ENCODE data around the gene ZBTB2. TPM values are rescaled to one million over a fixed set of nuclear protein-coding genes. Genes with fewer than 3 reads are reported as not detected.

ZBTB2 gene
- total and polyA plus RNA-seq, 2 donors from 2014 or later: 6.0 to 11.2 TPM

DNA sequence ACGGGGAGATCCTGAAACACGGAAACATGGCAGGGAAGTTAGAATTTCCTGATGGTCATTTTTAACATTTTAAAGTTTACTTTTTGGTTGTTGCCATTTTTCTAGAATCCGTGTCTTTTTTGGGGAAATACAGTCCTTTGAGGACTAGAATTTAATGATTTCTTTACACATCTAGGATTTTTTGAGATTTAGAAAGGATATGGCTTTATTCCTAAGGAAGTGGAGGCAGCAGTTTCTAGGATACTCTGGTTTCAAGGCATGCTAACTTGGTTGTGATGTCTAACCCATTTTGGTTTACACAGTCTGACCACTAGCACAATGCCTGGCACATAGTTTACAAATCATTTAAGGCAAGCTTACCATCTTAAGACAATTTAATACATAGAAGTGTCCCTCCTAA lies 1.1 kb upstream of the ZBTB2 start:
- DNase-seq (no peak), FAIRE-seq (no peak)
- H3K36me3 ChIP-seq (ENCODE audit: control insufficient read depth in 2 of 3, insufficient read depth in 3 of 3, low read length in 3 of 3): peaks cover 0 to 3% (median 1%) of the 10 kb centered on the region in 3 donors
- H3K9ac ChIP-seq (ENCODE audit: low read length in 3 of 3): peak overlapping the region; percentile 5 to 34 (median 20)
- no peaks in the 10 kb centered on the region for H3K9me3 ChIP-seq (ENCODE audit: control insufficient read depth in 2 of 3, insufficient read depth in 1 of 3, low read length in 3 of 3)
- peak overlapping the region; percentile 26 to 80 (median 71) for H3K4me3 ChIP-seq (ENCODE audit: low read length in 3 of 3)
- TF ChIP-seq, protein P1, sequence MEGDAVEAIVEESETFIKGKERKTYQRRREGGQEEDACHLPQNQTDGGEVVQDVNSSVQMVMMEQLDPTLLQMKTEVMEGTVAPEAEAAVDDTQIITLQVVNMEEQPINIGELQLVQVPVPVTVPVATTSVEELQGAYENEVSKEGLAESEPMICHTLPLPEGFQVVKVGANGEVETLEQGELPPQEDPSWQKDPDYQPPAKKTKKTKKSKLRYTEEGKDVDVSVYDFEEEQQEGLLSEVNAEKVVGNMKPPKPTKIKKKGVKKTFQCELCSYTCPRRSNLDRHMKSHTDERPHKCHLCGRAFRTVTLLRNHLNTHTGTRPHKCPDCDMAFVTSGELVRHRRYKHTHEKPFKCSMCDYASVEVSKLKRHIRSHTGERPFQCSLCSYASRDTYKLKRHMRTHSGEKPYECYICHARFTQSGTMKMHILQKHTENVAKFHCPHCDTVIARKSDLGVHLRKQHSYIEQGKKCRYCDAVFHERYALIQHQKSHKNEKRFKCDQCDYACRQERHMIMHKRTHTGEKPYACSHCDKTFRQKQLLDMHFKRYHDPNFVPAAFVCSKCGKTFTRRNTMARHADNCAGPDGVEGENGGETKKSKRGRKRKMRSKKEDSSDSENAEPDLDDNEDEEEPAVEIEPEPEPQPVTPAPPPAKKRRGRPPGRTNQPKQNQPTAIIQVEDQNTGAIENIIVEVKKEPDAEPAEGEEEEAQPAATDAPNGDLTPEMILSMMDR (IDR thresholded peaks at IDR 0.05; ENCODE audit: borderline replicate concordance, extremely low read depth, insufficient read depth): no peak
- intact Hi-C loops (cut with DNase I): no loop called here
- no peak overlapping the region for H3K27ac ChIP-seq (ENCODE audit: low read depth in 2 of 2, low read length in 2 of 2)
- H3K4me1 ChIP-seq (ENCODE audit: control insufficient read depth in 2 of 3, insufficient read depth in 2 of 3, low read depth in 1 of 3, low read length in 3 of 3): peaks cover 3 to 36% (median 17%) of the 10 kb centered on the region in 3 donors
- H3K27me3 ChIP-seq (ENCODE audit: control insufficient read depth, insufficient read depth, low read length): no peaks in the 10 kb centered on the region

DNA sequence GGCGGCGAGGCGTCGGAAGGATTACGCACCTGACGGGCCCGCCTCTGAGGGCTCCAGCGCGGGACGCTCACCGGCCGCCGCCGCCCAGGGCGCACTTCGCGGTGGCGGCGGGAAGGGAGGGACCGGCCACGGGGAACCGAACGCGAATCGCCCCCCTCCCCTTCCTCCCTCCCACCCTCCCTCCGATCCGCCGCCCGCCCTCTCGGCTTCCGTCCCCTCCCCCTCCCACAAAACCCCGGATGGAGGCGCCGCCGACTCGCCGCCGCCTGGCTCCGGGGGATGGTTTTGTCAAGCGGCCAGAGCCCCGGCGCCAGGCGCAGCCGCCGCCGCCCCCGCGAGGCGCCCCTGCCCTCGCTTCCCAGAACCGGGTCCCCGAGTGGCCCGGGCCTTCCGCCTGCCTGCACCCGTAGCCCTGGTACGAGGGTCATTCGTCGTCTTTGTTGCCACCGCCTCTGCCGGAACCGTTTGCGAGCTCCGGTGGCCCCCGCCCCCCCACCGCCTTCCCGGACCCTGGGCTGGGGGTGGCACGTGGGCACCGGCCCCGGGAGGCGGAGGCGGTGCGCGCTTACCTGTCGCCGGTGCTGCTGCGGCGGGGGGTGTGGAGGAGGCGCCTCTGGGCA lies 398 bp downstream of the ZBTB2 start:
- FAIRE-seq (no peak), DNase-seq (peak; percentile 84 to 95 (median 88))
- Histone ChIP-seq H3K4me3 (ENCODE audit: low read length in 3 of 3) (peak overlapping the region; percentile 48 to 65 (median 55)), H3K27me3 (ENCODE audit: control insufficient read depth, insufficient read depth, low read length) (no peaks in the 10 kb centered on the region), H3K9me3 (ENCODE audit: control insufficient read depth in 2 of 3, insufficient read depth in 1 of 3, low read length in 3 of 3) (no peaks in the 10 kb centered on the region), H3K9ac (ENCODE audit: low read length in 3 of 3) (peak overlapping the region in 2 of 3 donors; percentile 28 to 72), H3K36me3 (ENCODE audit: control insufficient read depth in 2 of 3, insufficient read depth in 3 of 3, low read length in 3 of 3) (peaks cover 0 to 3% (median 0%) of the 10 kb centered on the region in 3 donors), H3K27ac (ENCODE audit: low read depth in 2 of 2, low read length in 2 of 2) (peak overlapping the region; percentile 98 to 99), H3K4me1 (ENCODE audit: control insufficient read depth in 2 of 3, insufficient read depth in 2 of 3, low read depth in 1 of 3, low read length in 3 of 3) (peaks cover 3 to 29% (median 17%) of the 10 kb centered on the region in 3 donors)
- intact Hi-C loops (cut with DNase I): no loop called here
- TF ChIP-seq, protein P1 (IDR thresholded peaks at IDR 0.05; ENCODE audit: borderline replicate concordance, extremely low read depth, insufficient read depth): no peak

DNA sequence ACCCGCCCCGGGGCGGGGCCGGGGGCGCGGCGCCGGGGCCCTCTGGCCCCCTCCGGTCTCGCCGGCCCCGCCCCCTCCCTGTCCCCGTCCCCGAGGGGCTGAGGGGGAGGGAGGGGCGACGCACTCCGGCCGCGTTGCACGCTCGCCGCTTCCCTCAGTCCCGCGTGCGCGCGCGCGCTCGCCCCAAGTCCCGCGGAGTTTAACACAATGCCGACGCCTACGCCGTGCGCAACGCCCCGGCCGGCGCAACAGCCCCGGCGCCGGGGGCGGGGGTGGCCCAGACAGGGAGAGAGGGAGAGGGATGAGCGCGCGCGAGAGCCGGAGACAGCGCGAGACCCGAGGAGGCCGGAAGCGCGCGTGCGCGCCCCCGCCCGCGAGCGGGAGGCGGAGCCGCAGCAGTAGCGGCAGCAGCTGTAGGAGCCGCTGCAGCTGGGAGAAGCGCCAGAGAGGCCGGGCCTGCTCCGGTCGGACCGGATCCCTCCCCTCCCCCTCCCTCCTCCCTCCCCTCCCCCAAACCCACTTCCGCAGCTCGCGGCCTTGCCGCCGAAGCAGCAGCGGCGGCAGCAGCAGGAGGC lies 996 bp downstream of the ZBTB2 start:
- DNase-seq: peak; percentile 99 to 100 (median 99)
- H3K4me3 ChIP-seq (ENCODE audit: low read length in 3 of 3): peak overlapping the region in 2 of 3 donors; percentile 11 to 65
- no peak for FAIRE-seq
- peak overlapping the region in 1 of 3 donors; percentile 51 for H3K9ac ChIP-seq (ENCODE audit: low read length in 3 of 3)
- peaks cover 3 to 28% (median 16%) of the 10 kb centered on the region in 3 donors for H3K4me1 ChIP-seq (ENCODE audit: control insufficient read depth in 2 of 3, insufficient read depth in 2 of 3, low read depth in 1 of 3, low read length in 3 of 3)
- no peaks in the 10 kb centered on the region for H3K27me3 ChIP-seq (ENCODE audit: control insufficient read depth, insufficient read depth, low read length)
- TF ChIP-seq, protein P1 (IDR thresholded peaks at IDR 0.05; ENCODE audit: borderline replicate concordance, extremely low read depth, insufficient read depth): no peak
- intact Hi-C loops (cut with DNase I): no loop called here
- H3K27ac ChIP-seq (ENCODE audit: low read depth in 2 of 2, low read length in 2 of 2): peak overlapping the region; percentile 98 to 99
- peaks cover 0 to 3% (median 0%) of the 10 kb centered on the region in 3 donors for H3K36me3 ChIP-seq (ENCODE audit: control insufficient read depth in 2 of 3, insufficient read depth in 3 of 3, low read length in 3 of 3)
- no peaks in the 10 kb centered on the region for H3K9me3 ChIP-seq (ENCODE audit: control insufficient read depth in 2 of 3, insufficient read depth in 1 of 3, low read length in 3 of 3)

All from kidney (tissue), 14 donors.